K562 (cell line): ENCODE measurements around the gene MYCBP. TPM values are rescaled to one million over a fixed set of nuclear protein-coding genes. Genes with fewer than 3 reads are reported as not detected.
A peak's percentile ranks its signal among the peaks of the same experiment; 100 is the strongest.

Experiments used
- CC2D1A ChIP-seq: fragments of 450-650 bp; IDR thresholded peaks from 2 replicates; pipeline ENCODE4 v1.6.1; 2017; ENCODE audit warnings: mild to moderate bottlenecking
- KAT2B ChIP-seq: IDR thresholded peaks from one replicate; pipeline ENCODE4 v1.6.1; 2012; ENCODE audit warnings: low read depth, mild to moderate bottlenecking, control low read depth, inconsistent platforms, low read length, moderate library complexity
- SMARCB1 ChIP-seq: IDR thresholded peaks from 2 replicates; pipeline ENCODE4 v1.6.1; 2011; ENCODE audit warnings: improper control_type of control experiment, low read depth; ENCODE audit not compliant: insufficient read length
- SP1 ChIP-seq: sonication (generic); formaldehyde crosslinking; IDR thresholded peaks from 2 replicates; pipeline ENCODE4 v1.8.1; 2022; ENCODE audit warnings: mild to moderate bottlenecking, missing genetic modification reagents
- STAT5B ChIP-seq: fragments of 250-450 bp; sonication (Bioruptor Pico); IDR thresholded peaks from 2 replicates; pipeline ENCODE4 v1.8.0; 2021; ENCODE audit warnings: mild to moderate bottlenecking, inconsistent platforms
- ZNF24 ChIP-seq: fragments of 450-650 bp; IDR thresholded peaks from 2 replicates; pipeline ENCODE4 v1.6.1; 2016
- ZNF253 ChIP-seq: fragments of 250-450 bp; sonication (Bioruptor Pico); conservative IDR thresholded peaks from 2 replicates; pipeline ENCODE4 v1.6.1; 2021; ENCODE audit warnings: mild to moderate bottlenecking
- ZNF644 ChIP-seq: fragments of 200-800 bp; sonication (Bioruptor generic); IDR thresholded peaks from 2 replicates; pipeline ENCODE4 v1.6.1; 2016; ENCODE audit warnings: low read depth, missing genetic modification characterization, missing compliant biosample characterization
- ZNF707 ChIP-seq: fragments of 250-450 bp; sonication (Bioruptor Pico); conservative IDR thresholded peaks from 2 replicates; pipeline ENCODE4 v1.8.0; 2022; ENCODE audit warnings: inconsistent platforms, mild to moderate bottlenecking, moderate library complexity
- polyA plus RNA-seq, 8 experiments: library from polyadenylated mRNA; depleted of rRNA in 4 of 8; stranded (reverse) in 5 of 8; unstranded in 3 of 8; fragments of >200 nt; fragmentation: Nextera tagmentation in 2 of 8; fragmentation: Illumina TruSeq in 1 of 8; extraction: Ambion mirVana in 2 of 8; extraction: Trizol in 1 of 8; gene quantifications; 2 replicates each; pipeline versions ENCODE4 v1.2.1 to v1.2.3, GENCODE V29; 2011 to 2014; ENCODE audit warnings: inconsistent platforms in 1 of 8, missing spikeins in 1 of 8
- total RNA-seq, 7 experiments: library from RNA; depleted of rRNA in 6 of 7; stranded (reverse); fragments of >200 nt in 6 of 7; fragmentation: Illumina TruSeq in 2 of 7; extraction: Trizol in 2 of 7; gene quantifications; 2 replicates each; pipeline versions ENCODE4 v1.2.1 to v1.2.3, GENCODE V29; 2011 to 2021; ENCODE audit warnings: low replicate concordance in 1 of 7
- TF ChIP-seq, protein P1 (sequence below): fragments of 450-650 bp; IDR thresholded peaks from 2 replicates; pipeline ENCODE4 v1.6.1; 2016; ENCODE audit warnings: missing biosample characterization, missing genetic modification characterization
- TF ChIP-seq, protein P2 (sequence below): fragments of 150-350 bp; conservative IDR thresholded peaks from 2 replicates; pipeline ENCODE4 v1.6.1; 2014; ENCODE audit warnings: low read length
- TF ChIP-seq, protein P3 (sequence below): fragments of 450-650 bp; IDR thresholded peaks from 2 replicates; pipeline ENCODE4 v1.6.1; 2016; ENCODE audit warnings: mild to moderate bottlenecking, moderate library complexity

MYCBP gene
- total and polyA plus RNA-seq, 9 of the 15 experiments (the other 6 are each of a cell fraction or from before 2014, with no cell fraction given) = 32.3 to 253 (median 72.9) TPM

DNA sequence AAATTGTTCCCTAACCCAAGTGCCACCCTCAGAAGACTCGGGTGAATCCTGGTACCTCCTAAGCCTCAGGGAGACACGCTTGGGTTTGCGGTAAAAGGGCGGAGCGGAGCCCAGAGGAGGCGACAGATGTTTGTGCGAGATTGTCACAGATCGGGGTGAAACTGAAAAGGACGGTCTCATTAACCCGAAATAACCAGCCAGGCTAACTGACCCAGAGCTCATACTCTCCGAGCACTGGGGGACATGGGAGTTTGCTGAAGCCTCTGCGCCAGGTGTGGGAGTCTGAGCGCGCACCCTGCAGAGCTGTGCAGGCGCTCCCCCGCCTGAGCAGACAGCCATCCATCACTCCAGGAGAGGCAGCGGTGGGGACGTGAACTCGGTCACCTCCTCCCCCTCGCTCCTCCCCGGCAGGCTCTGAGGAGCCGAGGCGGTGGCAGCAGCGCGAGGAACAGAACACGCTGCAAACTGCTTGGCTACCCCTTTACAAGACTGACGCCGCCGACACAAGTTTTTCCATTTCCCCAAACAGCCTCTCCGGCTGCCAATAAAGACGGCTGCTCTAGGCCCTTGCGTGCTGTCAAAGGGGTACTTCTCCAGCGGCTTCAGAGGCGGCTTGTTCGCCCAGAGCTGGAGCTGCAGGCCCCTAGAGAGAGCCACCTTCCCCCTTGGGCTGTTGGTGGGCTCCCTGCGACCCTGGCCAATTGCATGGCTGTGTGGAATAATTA lies 57.1 kb downstream of the MYCBP start (continued):
- TF ChIP-seq CC2D1A (peak; percentile 90), STAT5B (CRISPR knock-in tag) (no peak), ZNF253 (CRISPR knock-in tag) (no peak), SMARCB1 (peak; percentile 42), SP1 (CRISPR knock-in tag) (peak; percentile 55; the same call in 1 of the 2 replicates), ZNF644 (tag) (peak; percentile 85), ZNF24 (0 out of 2 replicates have a peak, but pooled peaks have one; percentile 53), KAT2B (no peak), ZNF707 (CRISPR knock-in tag) (no peak)
- TF ChIP-seq, protein P1, sequence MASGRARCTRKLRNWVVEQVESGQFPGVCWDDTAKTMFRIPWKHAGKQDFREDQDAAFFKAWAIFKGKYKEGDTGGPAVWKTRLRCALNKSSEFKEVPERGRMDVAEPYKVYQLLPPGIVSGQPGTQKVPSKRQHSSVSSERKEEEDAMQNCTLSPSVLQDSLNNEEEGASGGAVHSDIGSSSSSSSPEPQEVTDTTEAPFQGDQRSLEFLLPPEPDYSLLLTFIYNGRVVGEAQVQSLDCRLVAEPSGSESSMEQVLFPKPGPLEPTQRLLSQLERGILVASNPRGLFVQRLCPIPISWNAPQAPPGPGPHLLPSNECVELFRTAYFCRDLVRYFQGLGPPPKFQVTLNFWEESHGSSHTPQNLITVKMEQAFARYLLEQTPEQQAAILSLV (tag) = no peak
- TF ChIP-seq, protein P2, sequence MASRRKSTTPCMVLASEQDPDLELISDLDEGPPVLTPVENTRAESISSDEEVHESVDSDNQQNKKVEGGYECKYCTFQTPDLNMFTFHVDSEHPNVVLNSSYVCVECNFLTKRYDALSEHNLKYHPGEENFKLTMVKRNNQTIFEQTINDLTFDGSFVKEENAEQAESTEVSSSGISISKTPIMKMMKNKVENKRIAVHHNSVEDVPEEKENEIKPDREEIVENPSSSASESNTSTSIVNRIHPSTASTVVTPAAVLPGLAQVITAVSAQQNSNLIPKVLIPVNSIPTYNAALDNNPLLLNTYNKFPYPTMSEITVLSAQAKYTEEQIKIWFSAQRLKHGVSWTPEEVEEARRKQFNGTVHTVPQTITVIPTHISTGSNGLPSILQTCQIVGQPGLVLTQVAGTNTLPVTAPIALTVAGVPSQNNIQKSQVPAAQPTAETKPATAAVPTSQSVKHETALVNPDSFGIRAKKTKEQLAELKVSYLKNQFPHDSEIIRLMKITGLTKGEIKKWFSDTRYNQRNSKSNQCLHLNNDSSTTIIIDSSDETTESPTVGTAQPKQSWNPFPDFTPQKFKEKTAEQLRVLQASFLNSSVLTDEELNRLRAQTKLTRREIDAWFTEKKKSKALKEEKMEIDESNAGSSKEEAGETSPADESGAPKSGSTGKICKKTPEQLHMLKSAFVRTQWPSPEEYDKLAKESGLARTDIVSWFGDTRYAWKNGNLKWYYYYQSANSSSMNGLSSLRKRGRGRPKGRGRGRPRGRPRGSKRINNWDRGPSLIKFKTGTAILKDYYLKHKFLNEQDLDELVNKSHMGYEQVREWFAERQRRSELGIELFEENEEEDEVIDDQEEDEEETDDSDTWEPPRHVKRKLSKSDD = no peak
- TF ChIP-seq, protein P3, sequence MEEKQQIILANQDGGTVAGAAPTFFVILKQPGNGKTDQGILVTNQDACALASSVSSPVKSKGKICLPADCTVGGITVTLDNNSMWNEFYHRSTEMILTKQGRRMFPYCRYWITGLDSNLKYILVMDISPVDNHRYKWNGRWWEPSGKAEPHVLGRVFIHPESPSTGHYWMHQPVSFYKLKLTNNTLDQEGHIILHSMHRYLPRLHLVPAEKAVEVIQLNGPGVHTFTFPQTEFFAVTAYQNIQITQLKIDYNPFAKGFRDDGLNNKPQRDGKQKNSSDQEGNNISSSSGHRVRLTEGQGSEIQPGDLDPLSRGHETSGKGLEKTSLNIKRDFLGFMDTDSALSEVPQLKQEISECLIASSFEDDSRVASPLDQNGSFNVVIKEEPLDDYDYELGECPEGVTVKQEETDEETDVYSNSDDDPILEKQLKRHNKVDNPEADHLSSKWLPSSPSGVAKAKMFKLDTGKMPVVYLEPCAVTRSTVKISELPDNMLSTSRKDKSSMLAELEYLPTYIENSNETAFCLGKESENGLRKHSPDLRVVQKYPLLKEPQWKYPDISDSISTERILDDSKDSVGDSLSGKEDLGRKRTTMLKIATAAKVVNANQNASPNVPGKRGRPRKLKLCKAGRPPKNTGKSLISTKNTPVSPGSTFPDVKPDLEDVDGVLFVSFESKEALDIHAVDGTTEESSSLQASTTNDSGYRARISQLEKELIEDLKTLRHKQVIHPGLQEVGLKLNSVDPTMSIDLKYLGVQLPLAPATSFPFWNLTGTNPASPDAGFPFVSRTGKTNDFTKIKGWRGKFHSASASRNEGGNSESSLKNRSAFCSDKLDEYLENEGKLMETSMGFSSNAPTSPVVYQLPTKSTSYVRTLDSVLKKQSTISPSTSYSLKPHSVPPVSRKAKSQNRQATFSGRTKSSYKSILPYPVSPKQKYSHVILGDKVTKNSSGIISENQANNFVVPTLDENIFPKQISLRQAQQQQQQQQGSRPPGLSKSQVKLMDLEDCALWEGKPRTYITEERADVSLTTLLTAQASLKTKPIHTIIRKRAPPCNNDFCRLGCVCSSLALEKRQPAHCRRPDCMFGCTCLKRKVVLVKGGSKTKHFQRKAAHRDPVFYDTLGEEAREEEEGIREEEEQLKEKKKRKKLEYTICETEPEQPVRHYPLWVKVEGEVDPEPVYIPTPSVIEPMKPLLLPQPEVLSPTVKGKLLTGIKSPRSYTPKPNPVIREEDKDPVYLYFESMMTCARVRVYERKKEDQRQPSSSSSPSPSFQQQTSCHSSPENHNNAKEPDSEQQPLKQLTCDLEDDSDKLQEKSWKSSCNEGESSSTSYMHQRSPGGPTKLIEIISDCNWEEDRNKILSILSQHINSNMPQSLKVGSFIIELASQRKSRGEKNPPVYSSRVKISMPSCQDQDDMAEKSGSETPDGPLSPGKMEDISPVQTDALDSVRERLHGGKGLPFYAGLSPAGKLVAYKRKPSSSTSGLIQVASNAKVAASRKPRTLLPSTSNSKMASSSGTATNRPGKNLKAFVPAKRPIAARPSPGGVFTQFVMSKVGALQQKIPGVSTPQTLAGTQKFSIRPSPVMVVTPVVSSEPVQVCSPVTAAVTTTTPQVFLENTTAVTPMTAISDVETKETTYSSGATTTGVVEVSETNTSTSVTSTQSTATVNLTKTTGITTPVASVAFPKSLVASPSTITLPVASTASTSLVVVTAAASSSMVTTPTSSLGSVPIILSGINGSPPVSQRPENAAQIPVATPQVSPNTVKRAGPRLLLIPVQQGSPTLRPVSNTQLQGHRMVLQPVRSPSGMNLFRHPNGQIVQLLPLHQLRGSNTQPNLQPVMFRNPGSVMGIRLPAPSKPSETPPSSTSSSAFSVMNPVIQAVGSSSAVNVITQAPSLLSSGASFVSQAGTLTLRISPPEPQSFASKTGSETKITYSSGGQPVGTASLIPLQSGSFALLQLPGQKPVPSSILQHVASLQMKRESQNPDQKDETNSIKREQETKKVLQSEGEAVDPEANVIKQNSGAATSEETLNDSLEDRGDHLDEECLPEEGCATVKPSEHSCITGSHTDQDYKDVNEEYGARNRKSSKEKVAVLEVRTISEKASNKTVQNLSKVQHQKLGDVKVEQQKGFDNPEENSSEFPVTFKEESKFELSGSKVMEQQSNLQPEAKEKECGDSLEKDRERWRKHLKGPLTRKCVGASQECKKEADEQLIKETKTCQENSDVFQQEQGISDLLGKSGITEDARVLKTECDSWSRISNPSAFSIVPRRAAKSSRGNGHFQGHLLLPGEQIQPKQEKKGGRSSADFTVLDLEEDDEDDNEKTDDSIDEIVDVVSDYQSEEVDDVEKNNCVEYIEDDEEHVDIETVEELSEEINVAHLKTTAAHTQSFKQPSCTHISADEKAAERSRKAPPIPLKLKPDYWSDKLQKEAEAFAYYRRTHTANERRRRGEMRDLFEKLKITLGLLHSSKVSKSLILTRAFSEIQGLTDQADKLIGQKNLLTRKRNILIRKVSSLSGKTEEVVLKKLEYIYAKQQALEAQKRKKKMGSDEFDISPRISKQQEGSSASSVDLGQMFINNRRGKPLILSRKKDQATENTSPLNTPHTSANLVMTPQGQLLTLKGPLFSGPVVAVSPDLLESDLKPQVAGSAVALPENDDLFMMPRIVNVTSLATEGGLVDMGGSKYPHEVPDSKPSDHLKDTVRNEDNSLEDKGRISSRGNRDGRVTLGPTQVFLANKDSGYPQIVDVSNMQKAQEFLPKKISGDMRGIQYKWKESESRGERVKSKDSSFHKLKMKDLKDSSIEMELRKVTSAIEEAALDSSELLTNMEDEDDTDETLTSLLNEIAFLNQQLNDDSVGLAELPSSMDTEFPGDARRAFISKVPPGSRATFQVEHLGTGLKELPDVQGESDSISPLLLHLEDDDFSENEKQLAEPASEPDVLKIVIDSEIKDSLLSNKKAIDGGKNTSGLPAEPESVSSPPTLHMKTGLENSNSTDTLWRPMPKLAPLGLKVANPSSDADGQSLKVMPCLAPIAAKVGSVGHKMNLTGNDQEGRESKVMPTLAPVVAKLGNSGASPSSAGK = peak; percentile 93
